Esophagus muscularis mucosa (tissue), 3 donors: ENCODE data around the gene MAPK8IP2.

Experiments
- POLR2AphosphoS5 ChIP-seq, 2 donors: sonication (generic); formaldehyde crosslinking; IDR thresholded peaks; one replicate each; pipeline ENCODE4 v1.6.1; 2017; ENCODE audit warnings: antibody characterized with exemption in 2 of 2
- TF ChIP-seq, protein P1 (sequence below), 3 experiments: fragments of 200-600 bp in 2 of 3; fragments of 450-650 bp in 1 of 3; sonication (generic) in 2 of 3; IDR thresholded peaks; one replicate each; pipeline ENCODE4 v1.5.1; 2017 to 2019; ENCODE audit warnings: antibody characterized with exemption in 3 of 3, mild to moderate bottlenecking in 2 of 3, moderate library complexity in 1 of 3

GRCh38 chr22:50612528-50613221, 12.1 kb downstream of the MAPK8IP2 start:
- TF ChIP-seq, protein P1, sequence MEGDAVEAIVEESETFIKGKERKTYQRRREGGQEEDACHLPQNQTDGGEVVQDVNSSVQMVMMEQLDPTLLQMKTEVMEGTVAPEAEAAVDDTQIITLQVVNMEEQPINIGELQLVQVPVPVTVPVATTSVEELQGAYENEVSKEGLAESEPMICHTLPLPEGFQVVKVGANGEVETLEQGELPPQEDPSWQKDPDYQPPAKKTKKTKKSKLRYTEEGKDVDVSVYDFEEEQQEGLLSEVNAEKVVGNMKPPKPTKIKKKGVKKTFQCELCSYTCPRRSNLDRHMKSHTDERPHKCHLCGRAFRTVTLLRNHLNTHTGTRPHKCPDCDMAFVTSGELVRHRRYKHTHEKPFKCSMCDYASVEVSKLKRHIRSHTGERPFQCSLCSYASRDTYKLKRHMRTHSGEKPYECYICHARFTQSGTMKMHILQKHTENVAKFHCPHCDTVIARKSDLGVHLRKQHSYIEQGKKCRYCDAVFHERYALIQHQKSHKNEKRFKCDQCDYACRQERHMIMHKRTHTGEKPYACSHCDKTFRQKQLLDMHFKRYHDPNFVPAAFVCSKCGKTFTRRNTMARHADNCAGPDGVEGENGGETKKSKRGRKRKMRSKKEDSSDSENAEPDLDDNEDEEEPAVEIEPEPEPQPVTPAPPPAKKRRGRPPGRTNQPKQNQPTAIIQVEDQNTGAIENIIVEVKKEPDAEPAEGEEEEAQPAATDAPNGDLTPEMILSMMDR (IDR thresholded peaks at IDR 0.05) = no peak
- TF ChIP-seq POLR2AphosphoS5 (IDR thresholded peaks at IDR 0.05) = no peak
